T-helper 1 cell treated with Interleukin-12 subunit alpha and Interleukin-12 subunit beta and Interleukin-4 antibody, amounts not matched to agents 30 ng/mL and 1 ng/mL, for 36 hours (primary cell): Measurements from ENCODE around the gene UBE2E1. TPM values are rescaled to one million over a fixed set of nuclear protein-coding genes. Genes with fewer than 3 reads are reported as not detected.

Experiments
- intact Hi-C: fragments of 100-400 bp; cut with micrococcal nuclease; formaldehyde crosslinking; loops from one replicate; pipeline ENCODE4 v1.15.1; 2024
- total RNA-seq: library from RNA; stranded (reverse); gene quantifications from 2 replicates; pipeline ENCODE4 v1.2.3, GENCODE V29; 2022

Gene UBE2E1
- total RNA-seq, 1 donor from 2014 or later: 70.1 TPM

DNA sequence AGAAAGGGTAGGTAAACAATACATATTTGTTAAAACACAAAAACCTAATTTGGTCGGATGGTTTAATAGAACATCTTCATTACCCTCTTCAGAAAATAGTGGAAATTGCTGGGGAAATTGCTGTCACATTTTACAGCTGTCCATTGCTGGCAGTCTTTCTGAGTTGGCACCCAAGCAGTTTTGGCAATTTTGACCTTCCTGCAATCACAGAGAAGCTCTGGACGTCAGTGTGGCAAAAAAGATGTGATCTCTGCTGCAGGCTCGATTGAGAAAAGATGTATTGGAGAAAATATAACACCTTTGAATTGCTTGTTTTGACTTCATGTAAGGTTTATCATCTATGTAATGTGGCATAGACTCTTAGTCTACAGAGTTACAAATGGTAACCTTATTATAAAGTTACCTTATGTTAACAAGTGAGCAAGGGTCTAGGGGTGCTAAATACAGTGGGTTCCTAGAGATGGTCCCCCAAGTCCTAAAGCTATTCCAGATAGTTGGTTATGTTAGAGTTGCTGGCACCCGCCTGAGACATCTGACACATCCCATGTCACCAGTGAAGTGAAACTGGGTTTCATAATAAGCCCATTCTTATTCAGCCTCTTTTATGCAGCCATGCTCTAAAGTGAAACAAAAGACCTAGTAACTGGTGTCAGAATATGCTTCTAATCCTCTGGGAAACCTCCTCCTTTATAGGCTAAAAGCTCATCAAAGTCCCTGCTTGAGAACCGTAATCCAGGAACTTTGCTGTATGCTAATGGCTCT, 14.0 kb downstream of the UBE2E1 start:
- intact Hi-C loops: no loop called here

DNA sequence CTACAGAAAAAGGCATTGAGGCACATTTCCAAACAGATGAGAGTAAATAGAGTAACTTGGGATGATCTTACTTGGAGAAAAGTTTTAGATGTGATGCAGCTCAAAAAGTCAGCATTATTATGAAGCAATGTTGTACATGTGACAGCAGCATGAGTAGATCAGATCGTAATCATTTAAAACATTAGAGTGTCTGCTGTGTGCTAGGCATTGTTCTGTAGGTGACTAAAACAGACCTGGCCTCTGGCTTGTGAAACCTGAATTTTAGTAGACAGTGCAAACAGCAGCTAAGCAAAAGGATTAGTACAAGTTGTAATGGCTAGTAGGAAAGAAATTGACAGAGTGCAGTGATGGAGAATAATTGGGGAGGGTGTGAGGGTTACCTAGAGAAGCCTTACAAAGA, 15.1 kb downstream of the UBE2E1 start:
- intact Hi-C loops: no loop called here

GRCh38 chr3:23821858-23822257, 16.1 kb downstream of the UBE2E1 start:
- intact Hi-C loops: no loop called here

DNA sequence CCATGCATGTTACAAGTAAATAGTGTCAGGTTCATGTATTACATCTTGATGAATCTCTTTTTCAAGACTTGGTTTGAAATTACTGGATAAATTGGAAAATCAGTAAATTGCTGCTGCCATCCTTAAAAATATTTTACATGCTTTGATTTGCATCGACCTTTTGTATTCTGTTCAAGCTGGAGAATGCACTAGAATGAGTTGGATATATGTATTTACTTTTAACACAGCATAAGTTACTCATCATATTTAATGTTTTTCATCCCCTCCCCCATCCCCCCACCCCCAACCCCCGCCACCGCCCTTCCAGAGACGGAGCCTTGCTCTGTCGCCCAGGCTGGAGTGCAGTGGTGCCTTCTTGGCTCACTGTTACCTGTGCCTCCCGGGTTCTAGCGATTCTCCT, 16.8 kb downstream of the UBE2E1 start:
- intact Hi-C loops: no loop called here

- intact Hi-C loops: no loop called here
These were observed 17.9 kb downstream of the UBE2E1 start for GRCh38 chr3:23823620-23824019.

- intact Hi-C loops: no loop called here
These were observed 19.1 kb downstream of the UBE2E1 start for GRCh38 chr3:23824699-23825444.

DNA sequence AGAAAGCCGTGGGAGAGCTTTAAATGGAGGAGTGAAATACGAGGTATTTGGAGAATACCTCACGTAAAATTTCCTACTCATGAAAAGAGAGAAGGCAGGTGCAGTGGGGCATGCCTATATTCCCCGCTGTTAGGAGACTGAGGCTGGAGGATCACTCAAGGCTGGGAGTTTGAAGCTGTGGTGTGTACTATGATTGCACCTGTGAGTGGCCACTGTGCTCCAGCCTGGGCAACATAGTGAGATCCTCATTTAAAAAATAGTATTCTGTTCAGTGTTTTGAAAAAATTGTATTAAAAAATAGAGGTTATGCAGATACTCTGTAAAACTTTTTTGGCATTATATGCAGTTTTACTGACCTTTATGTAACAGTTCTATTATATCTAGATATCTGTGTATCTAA, 20.0 kb downstream of the UBE2E1 start:
- intact Hi-C loops: no loop called here

- intact Hi-C loops: no loop called here
These were observed 20.8 kb downstream of the UBE2E1 start for GRCh38 chr3:23826382-23827064.

GRCh38 chr3:23829242-23829934, 23.6 kb downstream of the UBE2E1 start:
- intact Hi-C loops: no loop called here

GRCh38 chr3:23830869-23831484, 25.2 kb downstream of the UBE2E1 start:
- intact Hi-C loops: loop anchor here (2.0 kb wide), 1 partner anchor 18 kb away; no protein-coding TSS in a partner anchor

DNA sequence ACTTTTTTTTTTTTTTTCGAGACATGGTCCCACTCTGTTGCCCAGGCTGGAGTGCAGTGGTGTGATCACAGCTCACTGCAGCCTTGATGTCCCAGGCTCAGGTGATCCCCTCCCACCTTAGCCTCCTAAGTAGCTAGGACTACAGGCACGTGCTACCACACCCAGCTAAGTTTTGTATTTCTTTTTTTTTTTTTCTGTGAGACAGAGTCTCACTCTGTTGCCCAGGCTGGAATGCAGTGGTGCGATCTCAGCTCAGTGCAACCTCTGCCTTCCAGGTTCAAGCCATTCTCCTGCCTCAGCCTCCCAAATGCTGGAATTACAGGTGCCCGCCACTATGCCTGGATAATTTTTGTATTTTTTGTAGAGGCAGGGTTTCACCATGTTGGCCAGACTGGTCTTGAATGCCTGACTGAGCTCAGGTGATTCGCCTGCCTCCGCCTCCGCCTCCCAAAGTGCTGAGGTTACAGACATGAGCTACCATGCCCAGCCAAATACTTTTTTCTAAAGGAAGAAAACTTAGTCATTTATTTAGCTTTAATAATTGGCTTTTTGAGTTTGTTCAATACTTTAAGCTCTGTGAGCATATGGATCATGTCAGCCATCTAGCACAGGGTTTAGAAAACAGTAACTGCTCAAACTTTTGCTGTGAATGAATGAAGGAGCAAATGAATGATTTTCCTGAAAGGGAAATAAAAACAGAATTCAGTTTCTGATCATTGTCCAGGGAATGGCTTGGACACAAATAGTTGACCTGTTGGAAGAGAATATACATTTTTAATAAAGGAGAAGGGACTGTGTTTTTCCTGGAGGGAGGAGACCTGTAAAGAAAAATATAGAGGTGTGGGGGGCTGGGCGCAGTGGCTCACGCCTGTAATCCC, 26.0 kb downstream of the UBE2E1 start:
- intact Hi-C loops: loop anchor here (2.0 kb wide), 1 partner anchor 19 kb away; no protein-coding TSS in a partner anchor

DNA sequence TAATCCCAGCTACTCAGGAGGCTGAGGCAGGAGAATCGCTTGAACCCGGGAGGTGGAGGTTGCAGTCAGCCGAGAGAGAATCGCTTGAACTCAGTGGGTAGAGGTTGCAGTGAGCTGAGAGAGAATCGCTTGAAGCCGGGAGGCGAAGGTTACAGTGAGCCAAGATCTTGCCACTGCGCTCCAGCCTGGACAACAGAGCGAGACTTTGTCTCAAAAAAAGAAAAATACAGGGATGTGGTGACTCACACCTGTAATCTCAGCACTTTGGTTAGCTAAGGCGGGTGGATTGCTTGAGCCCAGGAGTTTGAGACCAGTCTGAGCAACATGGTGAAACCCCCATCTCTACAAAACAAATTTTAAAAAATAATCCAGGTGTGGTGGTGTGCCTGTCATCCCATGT, 26.8 kb downstream of the UBE2E1 start:
- intact Hi-C loops: no loop called here

- intact Hi-C loops: no loop called here
These were observed 28.5 kb downstream of the UBE2E1 start for GRCh38 chr3:23834082-23834870.

DNA sequence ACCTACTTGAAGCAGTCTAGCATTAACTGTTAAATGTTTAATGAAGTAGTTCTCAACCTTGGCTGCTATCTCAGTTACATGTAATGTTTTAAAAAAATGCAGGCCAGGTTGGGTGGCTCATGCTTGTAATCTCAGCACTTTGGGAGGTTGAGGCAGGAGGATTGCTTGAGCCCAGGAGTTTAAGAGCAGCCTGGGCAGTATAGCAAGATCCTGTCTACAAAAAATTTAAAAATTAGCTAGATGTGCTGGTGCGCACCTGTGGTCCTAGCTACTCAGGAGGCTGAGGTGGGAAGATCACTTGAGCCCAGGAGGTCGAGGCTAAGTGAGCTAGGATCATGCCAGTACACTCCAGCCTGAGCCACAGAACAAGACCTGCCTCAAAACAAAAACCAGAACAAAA, 29.3 kb downstream of the UBE2E1 start:
- intact Hi-C loops: no loop called here

DNA sequence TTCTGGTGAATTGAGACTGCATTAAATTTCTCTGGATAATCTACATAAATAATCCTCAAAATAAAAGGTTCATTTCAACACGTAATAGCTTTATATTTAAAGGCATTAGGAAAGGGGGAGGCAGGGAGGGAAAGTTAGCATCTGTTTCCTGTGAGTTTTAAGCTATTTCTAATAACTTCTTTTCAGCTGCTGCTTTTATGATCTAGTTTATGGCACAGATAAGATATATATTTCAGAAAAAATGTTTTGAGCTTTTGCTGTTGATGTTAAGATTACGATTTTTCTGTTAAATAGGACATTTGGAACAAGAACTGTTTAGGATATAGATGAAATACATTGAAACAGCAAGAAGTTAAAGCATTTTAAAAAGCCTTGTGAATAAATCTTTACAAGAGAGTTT, 30.0 kb downstream of the UBE2E1 start:
- intact Hi-C loops: no loop called here

DNA sequence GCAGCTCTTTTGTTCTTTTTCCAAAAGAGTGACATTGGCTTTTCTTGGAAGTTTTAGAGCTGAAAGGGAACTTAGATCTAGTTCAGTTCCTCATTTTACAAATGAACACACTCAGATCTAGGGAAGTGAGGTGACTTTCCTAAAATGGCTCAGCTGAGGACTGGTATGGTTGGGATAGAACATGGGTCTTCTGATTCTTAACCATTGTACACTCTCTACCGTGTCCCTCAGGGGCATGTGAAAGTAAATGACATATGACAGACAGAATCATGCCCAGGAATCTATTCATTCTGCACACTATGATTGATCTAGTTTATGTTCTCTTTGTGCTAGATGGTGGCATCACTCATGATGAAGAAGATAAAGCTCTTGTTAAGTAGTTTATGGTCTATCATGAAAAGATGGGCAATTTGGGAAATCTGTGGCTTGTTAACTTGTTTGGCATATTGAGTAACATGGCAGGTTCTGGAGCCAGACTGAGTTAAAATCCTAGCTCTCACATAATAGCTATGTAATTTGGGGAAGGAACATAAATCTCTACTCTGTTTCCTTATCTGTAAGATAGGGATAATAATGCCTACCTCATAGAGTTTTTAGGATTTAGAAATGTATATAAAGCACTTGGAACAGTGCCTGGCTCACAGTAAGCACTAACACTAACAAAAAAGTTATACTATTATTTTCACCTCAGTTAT, 30.9 kb downstream of the UBE2E1 start:
- intact Hi-C loops: no loop called here

GRCh38 chr3:23837286-23837685, 31.5 kb downstream of the UBE2E1 start:
- intact Hi-C loops: no loop called here

DNA sequence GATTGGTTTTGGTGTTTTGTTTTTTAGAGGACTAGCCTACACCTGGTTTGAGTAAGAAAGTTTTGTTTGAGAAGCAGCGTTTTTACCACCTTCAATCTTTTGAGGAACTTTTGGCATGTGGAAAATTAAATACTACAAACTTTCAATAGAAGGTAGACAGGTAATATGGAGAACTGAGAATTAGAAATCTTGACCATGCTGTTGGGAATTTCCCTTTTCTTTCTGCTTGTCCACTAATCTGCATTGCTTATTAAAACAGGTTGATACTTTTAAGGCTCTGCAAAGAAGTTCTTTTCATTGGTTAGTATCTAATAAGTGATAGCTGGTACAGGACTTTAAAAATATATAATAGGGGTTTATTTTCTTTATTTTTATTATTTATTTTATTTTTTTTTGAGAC, 31.9 kb downstream of the UBE2E1 start:
- intact Hi-C loops: no loop called here

DNA sequence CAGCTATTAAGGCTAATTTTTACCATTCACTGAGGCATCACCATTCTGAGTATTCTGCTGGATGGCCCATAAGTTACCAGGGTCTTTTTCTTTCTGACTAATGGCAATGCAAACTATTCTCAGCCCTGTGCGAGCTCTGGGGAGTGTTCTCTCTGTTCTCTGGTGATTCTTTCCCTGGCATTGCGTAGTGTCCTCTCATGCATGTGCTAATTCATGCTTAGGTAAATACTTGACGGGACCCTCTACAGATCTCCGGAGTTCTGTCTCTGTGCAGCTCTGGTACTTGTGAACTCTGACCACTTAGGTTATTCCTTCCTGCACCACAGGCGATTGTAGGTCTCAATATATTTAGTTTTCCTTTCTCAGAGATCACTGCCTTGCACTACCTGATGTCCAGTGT, 34.8 kb downstream of the UBE2E1 start:
- intact Hi-C loops: no loop called here
